Measurements from ENCODE around the gene SRP14. TPM values are rescaled to one million over a fixed set of nuclear protein-coding genes. Genes with fewer than 3 reads are reported as not detected.
"Not testable (repeated sequence)": the region's sequence is repeated elsewhere in the genome, so short reads cannot be mapped to it uniquely, and the experiment has no call there.

Gene SRP14
- total RNA-seq, 4 donors from 2014 or later = 194 to 357 (median 229) TPM

GRCh38 chr15:40040293-40040635, 1.3 kb upstream of the SRP14 start:
- WGBS, 2 donors = 64 to 67% methylated on average over 6 of the region's 6 CpGs
- H3K27ac ChIP-seq = peak overlapping the region in 2 of 4 donors; percentile 58 to 96

GRCh38 chr15:40038275-40038637, 725 bp downstream of the SRP14 start:
- Histone ChIP-seq H3K9me3 (no peaks in the 10 kb centered on the region), H3K27me3 (no peaks in the 10 kb centered on the region), H3K4me1 (peaks cover 0 to 40% (median 8%) of the 10 kb centered on the region in 4 donors), H3K4me3 (peak overlapping the region; percentile 68 to 79 (median 78)), H3K36me3 (peaks cover 0 to 40% (median 0%) of the 10 kb centered on the region in 3 donors), H3K27ac (peak overlapping the region; percentile 91 to 96 (median 95))
- TF ChIP-seq POLR2A (IDR thresholded peaks at IDR 0.05) = no peak
- TF ChIP-seq CTCF (IDR thresholded peaks at IDR 0.05) = no peak
- TF ChIP-seq EP300 (IDR thresholded peaks at IDR 0.05) = no peak
- WGBS, 2 donors = 1 to 3% methylated on average over 18 of the region's 18 CpGs
- DNase-seq (ENCODE audit: low spot score in 2 of 2) = no peak

More at GRCh38 chr15:40040293-40040635, 1.3 kb upstream of the SRP14 start:
- Histone ChIP-seq H3K9me3 (no peaks in the 10 kb centered on the region), H3K27me3 (no peaks in the 10 kb centered on the region), H3K4me1 (peaks cover 0 to 43% (median 12%) of the 10 kb centered on the region in 4 donors), H3K36me3 (peaks cover 0 to 20% (median 0%) of the 10 kb centered on the region in 3 donors), H3K4me3 (peak overlapping the region in 1 of 4 donors; percentile 79)
- no peak for DNase-seq (ENCODE audit: low spot score in 2 of 2)
- TF ChIP-seq CTCF (IDR thresholded peaks at IDR 0.05) (no peak), POLR2A (IDR thresholded peaks at IDR 0.05) (no peak), EP300 (IDR thresholded peaks at IDR 0.05) (no peak)

- H3K4me3 ChIP-seq = peak overlapping the region; percentile 68 to 79 (median 78)
- H3K27ac ChIP-seq = peak overlapping the region in 3 of 4 donors; percentile 91 to 96 (median 96)
- peaks cover 0 to 44% (median 8%) of the 10 kb centered on the region in 4 donors for H3K4me1 ChIP-seq
- TF ChIP-seq POLR2A (IDR thresholded peaks at IDR 0.05) (no peak), EP300 (IDR thresholded peaks at IDR 0.05) (no peak), CTCF (IDR thresholded peaks at IDR 0.05) (no peak)
- no peaks in the 10 kb centered on the region for H3K9me3 ChIP-seq
- H3K36me3 ChIP-seq = peaks cover 0 to 46% (median 0%) of the 10 kb centered on the region in 3 donors
- DNase-seq (ENCODE audit: low spot score in 2 of 2) = no peak
- WGBS, 2 donors = 42 to 43% methylated on average over 3 of the region's 3 CpGs
- no peaks in the 10 kb centered on the region for H3K27me3 ChIP-seq
Measured at GRCh38 chr15:40037721-40038120, 1.3 kb downstream of the SRP14 start.

GRCh38 chr15:40035182-40035581, 3.8 kb downstream of the SRP14 start:
- WGBS, 2 donors = 88 to 100% methylated on average over 1 of the region's 1 CpG
- H3K4me3 ChIP-seq; H3K27me3 ChIP-seq; H3K27ac ChIP-seq; H3K9me3 ChIP-seq; DNase-seq (ENCODE audit: low spot score in 2 of 2): not testable (repeated sequence)
- Histone ChIP-seq H3K4me1 (peaks cover 0 to 55% (median 11%) of the 10 kb centered on the region in 4 donors), H3K36me3 (peaks cover 0 to 71% (median 3%) of the 10 kb centered on the region in 3 donors)

GRCh38 chr15:40034186-40034946, 4.6 kb downstream of the SRP14 start:
- peaks cover 0 to 60% (median 9%) of the 10 kb centered on the region in 4 donors for H3K4me1 ChIP-seq
- peaks cover 0 to 79% (median 4%) of the 10 kb centered on the region in 3 donors for H3K36me3 ChIP-seq
- H3K27me3 ChIP-seq = no peaks in the 10 kb centered on the region
- no peak overlapping the region for H3K4me3 ChIP-seq
- TF ChIP-seq EP300 (IDR thresholded peaks at IDR 0.05) (no peak), POLR2A (IDR thresholded peaks at IDR 0.05) (no peak), CTCF (IDR thresholded peaks at IDR 0.05) (no peak)
- WGBS, 2 donors = 75 to 76% methylated on average over 3 of the region's 3 CpGs
- H3K9me3 ChIP-seq = no peaks in the 10 kb centered on the region
- no peak overlapping the region for H3K27ac ChIP-seq
- DNase-seq (ENCODE audit: low spot score in 2 of 2) = no peak
